RWPE1 (cell line): ENCODE results near the gene ACVR2A.
A peak's percentile ranks its signal among the peaks of the same experiment; 100 is the strongest.

Experiments
- CTCF ChIA-PET: fragments of 350-600 bp; sonication (Branson Sonifier 250); formaldehyde crosslinking; extraction: SDS; loops from one replicate; lab custom pipeline; 2021; lab: Yijun Ruan, JAX
- POLR2A ChIA-PET: fragments of 400-600 bp; formaldehyde crosslinking; extraction: SDS; loops from one replicate; lab custom pipeline; 2020; ENCODE audit warnings: antibody characterized with exemption; ENCODE audit not compliant: low non-redundant PET; lab: Yijun Ruan, JAX
- DNase-seq: peaks from one replicate; pipeline ENCODE4 v3.0.0; 2012; ENCODE audit warnings: low spot score
- H3K27ac ChIP-seq: fragments of 450-650 bp; 2 replicates; pipeline ENCODE4 v1.5.1; 2017
- TF ChIP-seq, protein P1 (sequence below): fragments of 450-650 bp; conservative IDR thresholded peaks from 2 replicates; pipeline ENCODE4 v1.5.1; 2017; ENCODE audit warnings: low read depth, mild to moderate bottlenecking

The ACVR2A gene

DNA sequence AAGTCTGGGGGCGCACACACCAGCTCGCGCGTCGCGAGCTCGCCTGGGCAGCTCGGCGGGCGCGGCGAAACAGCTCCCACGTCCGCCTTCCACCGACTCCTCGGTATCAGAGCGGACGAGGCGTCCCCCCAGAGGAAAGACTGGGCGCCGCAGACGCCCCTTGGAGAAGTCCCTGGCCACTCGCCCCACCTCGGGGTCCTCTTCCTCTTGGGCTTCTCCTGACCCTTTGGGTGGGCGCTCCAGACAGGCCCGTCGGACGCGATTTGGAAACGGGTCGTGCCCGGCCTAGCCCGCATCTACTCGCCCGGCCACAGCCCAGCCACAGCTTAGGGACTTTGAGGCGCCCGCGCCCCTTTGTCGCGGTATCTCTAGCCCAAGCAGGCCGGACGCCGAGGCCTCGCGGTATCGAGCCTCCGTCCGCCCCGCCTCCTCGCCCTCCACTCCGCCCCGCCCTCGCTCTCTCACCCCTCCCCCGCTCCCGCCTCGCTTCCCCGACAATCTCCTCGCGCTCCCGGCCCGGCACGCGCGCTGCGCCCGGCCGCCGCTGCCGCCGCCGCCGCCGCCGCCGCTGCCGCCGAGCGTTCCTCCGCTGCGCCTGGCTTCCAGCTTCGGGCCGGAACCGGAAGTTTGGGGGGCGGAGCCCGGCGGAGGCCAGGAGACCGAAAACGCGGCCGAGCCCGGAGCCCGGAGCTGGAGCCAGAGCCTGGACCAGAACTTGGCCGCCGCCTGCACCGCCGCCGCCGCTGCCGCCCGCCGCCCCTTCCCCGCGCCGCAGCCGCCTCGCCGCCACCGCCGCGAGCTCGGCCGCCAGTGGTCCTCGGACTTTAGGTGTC is 749 bp upstream of the ACVR2A start:
- CTCF ChIA-PET, result interaction anchor here (0.6 to 1.0 kb wide), 5 partner anchors 37 to 1904 kb away, joined by 3 to 6 read pairs (median 3); no protein-coding TSS in a partner anchor
- H3K27ac ChIP-seq, result peak overlapping the region; percentile 98
- TF ChIP-seq, protein P1, sequence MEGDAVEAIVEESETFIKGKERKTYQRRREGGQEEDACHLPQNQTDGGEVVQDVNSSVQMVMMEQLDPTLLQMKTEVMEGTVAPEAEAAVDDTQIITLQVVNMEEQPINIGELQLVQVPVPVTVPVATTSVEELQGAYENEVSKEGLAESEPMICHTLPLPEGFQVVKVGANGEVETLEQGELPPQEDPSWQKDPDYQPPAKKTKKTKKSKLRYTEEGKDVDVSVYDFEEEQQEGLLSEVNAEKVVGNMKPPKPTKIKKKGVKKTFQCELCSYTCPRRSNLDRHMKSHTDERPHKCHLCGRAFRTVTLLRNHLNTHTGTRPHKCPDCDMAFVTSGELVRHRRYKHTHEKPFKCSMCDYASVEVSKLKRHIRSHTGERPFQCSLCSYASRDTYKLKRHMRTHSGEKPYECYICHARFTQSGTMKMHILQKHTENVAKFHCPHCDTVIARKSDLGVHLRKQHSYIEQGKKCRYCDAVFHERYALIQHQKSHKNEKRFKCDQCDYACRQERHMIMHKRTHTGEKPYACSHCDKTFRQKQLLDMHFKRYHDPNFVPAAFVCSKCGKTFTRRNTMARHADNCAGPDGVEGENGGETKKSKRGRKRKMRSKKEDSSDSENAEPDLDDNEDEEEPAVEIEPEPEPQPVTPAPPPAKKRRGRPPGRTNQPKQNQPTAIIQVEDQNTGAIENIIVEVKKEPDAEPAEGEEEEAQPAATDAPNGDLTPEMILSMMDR, result peak; percentile 29; the same call in 1 of the 2 replicates
- POLR2A ChIA-PET, result no interaction called here
- DNase-seq, result peak; percentile 87

DNA sequence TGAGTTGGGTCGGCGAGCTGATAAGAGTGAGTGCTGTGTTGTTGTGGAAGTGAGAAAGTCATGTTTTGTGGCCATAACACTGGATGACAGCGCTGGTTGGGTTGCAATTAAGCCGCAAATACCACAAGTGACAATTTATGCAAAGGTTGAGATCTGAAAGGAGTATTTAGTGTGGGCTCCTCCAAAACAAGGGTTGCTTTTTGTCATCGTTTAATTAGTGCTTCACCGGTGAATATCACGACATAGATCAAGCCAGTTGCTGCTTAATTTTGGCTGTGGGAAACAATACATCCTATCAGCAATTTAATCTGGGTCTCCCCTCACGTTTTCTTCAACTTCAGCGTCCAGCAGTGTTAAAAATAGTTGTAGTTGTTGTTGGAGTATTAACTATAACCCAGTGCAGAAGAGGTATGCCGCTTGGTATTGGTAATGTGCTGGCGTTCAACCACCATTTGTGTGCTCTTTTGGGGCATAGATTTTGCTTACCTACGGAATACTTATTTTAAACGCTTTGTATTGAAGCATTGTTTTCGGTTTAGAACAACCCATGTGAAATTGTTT is 662 bp downstream of the ACVR2A start:
- ChIA-PET CTCF (interaction anchor here (1.0 kb wide), 1 partner anchor 49 kb away, joined by 6 read pairs; no protein-coding TSS in a partner anchor), POLR2A (no interaction called here)
- TF ChIP-seq, protein P1, result no peak
- peak overlapping the region; percentile 98 for H3K27ac ChIP-seq
- peak; percentile 10 for DNase-seq

DNA sequence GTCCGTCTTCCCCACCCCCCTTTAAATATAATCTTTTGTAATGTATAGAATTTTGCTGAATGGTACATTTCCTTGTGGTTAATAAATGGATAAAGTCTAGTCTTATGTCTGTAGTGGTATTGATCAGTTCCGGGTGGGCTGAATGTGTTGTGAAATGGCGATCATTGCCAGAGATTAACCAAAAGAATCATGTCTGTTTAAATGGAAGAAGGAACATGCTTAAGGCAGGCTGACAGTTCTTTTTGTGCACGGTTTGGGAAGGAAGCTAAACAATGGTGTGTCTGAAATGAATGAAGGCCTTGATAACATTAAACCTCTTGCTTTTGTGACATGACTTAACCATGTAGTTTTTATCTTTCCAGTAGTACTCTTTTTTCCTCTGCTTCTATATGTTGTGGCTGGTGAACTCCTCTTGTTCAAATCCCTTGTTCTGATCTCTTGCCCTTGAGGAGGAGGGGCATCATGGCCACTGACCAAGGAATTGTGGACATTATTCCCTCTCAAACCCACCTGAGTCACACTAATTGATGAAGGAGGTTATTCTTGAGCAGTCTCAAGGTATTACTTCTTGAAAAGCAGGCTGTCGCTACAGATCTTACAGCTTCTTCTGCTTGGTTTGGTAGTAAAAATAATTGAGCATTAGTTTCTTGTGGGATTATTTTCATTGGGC is 1.7 kb downstream of the ACVR2A start:
- POLR2A ChIA-PET, result no interaction called here
- TF ChIP-seq, protein P1, result no peak
- no peak overlapping the region for H3K27ac ChIP-seq
- DNase-seq, result peak; percentile 16
- CTCF ChIA-PET, result no interaction called here

DNA sequence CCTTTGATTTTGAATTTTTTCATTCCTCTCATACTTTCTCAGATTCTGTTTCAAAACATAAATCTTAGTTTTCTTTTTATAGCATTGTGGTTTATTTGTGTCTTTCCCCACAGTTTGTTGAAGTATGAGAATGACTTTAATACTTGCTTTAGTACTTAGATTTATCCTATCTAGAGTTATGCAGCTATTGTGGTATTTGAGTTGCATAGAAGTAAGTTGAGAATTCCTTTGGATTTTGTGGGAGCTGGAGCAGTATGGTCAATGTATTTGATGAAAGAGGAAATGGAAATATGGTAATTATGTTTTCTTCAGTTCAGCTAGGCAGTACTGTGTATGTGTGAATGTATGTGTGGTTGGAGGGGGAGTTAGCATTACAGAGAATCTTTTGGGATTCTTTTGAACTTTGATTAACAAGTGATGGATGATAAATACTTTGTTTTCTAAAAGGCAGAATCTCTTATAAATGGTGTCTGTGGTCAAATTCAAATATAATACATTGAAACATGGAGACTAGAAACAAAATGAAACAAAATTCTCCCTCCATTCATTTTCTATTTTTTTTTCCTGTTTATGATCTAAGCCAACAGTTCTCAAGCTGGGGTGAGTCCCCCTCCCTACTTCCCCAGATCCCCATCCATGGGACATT is 3.0 kb downstream of the ACVR2A start:
- ChIA-PET POLR2A (no interaction called here), CTCF (interaction anchor here (0.6 to 0.7 kb wide), 2 partner anchors 87 to 348 kb away, joined by 3 to 4 read pairs; no protein-coding TSS in a partner anchor)
- DNase-seq, result no peak
- no peak overlapping the region for H3K27ac ChIP-seq
- TF ChIP-seq, protein P1, result no peak

DNA sequence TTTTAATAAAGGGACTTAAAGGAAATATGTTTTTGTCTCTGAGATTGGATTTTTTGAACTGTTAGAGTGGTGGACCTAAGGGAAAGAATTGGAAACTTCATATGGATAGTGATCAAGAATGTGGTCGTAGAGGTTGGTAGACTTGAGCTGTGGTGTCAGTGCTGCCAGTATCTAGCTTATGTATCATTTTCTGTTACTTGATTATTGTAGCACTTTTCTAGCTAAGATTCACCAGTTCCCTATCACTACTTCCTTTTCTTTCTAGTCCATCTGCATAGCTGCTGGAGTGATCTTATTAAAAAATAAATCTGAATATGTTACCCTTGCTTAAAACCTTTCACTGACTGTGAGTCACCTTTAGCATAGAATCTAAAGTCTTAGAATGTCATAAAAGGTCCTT is 6.0 kb downstream of the ACVR2A start:
- POLR2A ChIA-PET, result no interaction called here

More for the DNA sequence above, 6.0 kb downstream of the ACVR2A start:
- H3K27ac ChIP-seq, result no peak overlapping the region
- no peak for DNase-seq
- TF ChIP-seq, protein P1, result no peak
- CTCF ChIA-PET, result no interaction called here
